H7 (cell line): ENCODE measurements around the gene PPP1R14B. TPM values are rescaled to one million over a fixed set of nuclear protein-coding genes. Genes with fewer than 3 reads are reported as not detected.

ENCODE experiments used
- DNase-seq: peaks from one replicate; pipeline ENCODE4 v3.0.0; 2012
- H3K27me3 ChIP-seq: 2 replicates; pipeline ENCODE4 v1.6.0; 2011; ENCODE audit warnings: mild to moderate bottlenecking, low read length; ENCODE audit not compliant: control insufficient read depth, insufficient read depth
- H3K36me3 ChIP-seq: replicated peaks from 2 replicates; pipeline ENCODE4 v1.5.1; 2011; ENCODE audit warnings: low read length; ENCODE audit not compliant: control insufficient read depth, insufficient read depth
- H3K4me3 ChIP-seq: 2 replicates; pipeline ENCODE4 v1.5.1; 2011; ENCODE audit warnings: low read depth, mild to moderate bottlenecking, control low read depth, low read length, moderate library complexity; ENCODE audit not compliant: insufficient read depth
- total RNA-seq: library from RNA; depleted of rRNA; stranded (reverse); fragments of >200 nt; shearing (Covaris generic); gene quantifications from 2 replicates; pipeline ENCODE4 v1.2.3, GENCODE V29; 2014

Gene PPP1R14B
- total RNA-seq, 1 experiment from 2014 or later, result 540 TPM

DNA sequence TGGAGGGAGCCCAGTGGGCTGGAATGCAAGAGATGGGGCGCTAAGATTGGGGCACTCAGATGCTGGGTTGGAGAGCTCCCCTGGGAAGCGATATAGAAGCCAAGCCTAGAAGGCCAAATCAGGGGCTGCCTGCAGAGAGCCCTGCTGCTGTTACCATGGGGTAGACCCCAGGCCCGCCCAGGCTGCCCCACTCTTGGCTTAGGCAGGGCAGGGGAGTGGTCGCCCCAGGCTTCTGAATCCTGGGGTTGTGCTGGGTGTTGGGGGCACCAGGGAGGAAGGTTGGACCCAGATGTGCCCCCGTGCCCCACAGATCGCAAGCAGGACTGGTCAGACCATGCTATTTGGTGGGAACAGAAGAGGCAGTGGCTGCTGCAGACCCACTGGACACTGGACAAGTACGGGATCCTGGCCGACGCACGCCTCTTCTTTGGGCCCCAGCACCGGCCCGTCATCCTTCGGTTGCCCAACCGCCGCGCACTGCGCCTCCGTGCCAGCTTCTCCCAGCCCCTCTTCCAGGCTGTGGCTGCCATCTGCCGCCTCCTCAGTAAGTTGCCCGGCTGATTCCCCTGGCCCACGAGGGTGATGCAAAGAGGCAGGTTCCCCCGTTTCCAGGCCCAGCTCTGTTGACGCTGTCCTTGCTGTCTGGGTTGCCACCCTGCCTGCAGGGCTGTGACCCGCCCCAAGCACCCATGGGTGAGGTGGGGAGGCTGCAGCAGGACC, 36.3 kb downstream of the PPP1R14B start:
- no peaks in the 10 kb centered on the region for H3K27me3 ChIP-seq
- H3K4me3 ChIP-seq, result no peak overlapping the region
- peak; percentile 51 for DNase-seq
- peaks cover 9% of the 10 kb centered on the region for H3K36me3 ChIP-seq

DNA sequence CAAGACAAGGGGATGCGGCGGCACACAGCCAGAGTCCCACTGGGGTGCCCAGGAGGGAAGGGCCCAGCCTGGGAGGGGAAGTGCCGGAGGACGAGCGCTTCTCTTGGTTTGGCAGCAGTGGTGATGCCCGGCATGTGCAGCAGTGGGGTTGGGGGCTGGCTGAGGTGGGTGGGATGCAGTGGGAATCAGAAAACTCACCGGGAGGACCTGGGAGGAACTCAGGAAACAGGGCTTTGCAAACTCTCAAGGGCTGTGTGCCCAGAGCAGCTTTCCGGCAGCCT, 37.2 kb downstream of the PPP1R14B start:
- DNase-seq, result no peak

DNA sequence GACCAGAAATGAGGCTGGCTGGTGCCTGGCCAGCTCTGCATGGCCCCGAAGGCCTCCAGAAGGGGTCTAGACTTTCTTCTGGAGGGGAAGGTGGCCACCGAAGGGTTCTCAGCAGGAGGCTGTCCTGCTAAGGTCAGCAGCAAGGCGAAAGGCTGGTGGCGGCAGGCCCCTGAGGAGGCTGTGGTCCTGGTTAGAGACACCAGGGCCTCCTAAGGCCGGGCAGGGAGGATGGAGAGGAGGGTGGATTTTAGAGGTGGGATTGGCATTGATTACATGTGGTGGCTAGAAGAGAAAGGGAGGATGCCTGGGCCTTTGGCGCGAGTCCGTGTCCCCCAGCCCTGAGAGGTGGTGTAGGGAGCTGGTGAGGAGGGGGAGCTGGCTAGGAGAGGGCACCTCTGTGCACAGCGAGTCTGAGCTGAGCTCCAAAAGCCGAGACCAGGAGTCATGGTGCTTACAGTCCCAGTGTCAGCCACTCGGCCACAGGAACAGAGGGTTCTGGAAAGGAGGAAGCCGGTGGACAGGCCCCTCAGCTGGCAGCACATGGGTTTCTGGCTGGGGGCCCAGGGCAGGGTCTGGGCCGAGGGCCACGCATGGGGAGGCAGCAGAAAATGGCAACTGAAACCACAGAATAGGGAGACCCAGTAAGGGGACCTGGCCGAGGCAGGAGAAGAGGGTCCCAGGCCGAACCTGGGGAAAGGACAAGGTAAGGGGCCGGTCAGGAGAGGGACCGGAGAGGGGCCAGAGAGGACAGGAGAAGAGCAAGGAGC, 37.8 kb downstream of the PPP1R14B start:
- peak; percentile 58 for DNase-seq
- no peaks in the 10 kb centered on the region for H3K27me3 ChIP-seq
- H3K36me3 ChIP-seq, result peaks cover 10% of the 10 kb centered on the region

More for the DNA sequence above, 37.2 kb downstream of the PPP1R14B start:
- no peaks in the 10 kb centered on the region for H3K27me3 ChIP-seq
- H3K4me3 ChIP-seq, result no peak overlapping the region
- H3K36me3 ChIP-seq, result peaks cover 10% of the 10 kb centered on the region

DNA sequence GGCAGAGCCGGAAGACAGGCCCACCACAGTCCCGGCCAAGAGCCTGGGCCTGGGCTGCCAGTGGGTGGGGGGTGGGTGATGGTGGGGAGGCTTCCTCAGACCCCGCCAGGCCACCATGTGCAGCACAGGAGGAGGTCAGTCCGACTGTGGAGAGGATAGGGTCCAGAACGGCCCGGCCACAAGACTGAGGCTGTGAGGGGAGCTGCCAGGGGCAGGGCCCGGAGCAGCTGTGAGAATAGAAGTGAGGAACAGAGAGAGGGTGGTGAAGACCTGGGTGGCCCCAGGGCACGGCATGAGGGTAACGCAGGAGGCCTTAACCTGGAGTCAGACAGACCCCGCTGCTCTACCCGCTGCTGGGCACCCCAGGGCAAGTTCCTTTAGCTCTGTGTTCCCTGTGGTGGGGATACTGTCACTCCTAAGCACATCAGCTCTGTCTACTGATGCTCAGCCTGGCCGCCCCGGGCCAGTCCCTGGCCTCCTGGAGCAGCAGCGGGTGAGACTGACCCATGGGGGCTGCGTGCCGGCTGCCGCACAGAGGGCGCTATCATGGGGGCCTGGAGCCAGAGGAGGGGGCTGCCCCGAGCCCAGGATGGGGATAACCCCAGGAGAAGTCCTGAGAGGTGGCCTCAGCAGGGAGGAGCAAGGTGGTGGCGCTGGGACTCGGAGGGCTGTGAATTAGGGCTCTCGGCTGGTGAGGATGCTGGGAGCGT, 38.5 kb downstream of the PPP1R14B start:
- peaks cover 11% of the 10 kb centered on the region for H3K36me3 ChIP-seq
- no peak overlapping the region for H3K4me3 ChIP-seq
- DNase-seq, result peak; percentile 60
- H3K27me3 ChIP-seq, result no peaks in the 10 kb centered on the region

More for the DNA sequence above, 37.8 kb downstream of the PPP1R14B start:
- no peak overlapping the region for H3K4me3 ChIP-seq

DNA sequence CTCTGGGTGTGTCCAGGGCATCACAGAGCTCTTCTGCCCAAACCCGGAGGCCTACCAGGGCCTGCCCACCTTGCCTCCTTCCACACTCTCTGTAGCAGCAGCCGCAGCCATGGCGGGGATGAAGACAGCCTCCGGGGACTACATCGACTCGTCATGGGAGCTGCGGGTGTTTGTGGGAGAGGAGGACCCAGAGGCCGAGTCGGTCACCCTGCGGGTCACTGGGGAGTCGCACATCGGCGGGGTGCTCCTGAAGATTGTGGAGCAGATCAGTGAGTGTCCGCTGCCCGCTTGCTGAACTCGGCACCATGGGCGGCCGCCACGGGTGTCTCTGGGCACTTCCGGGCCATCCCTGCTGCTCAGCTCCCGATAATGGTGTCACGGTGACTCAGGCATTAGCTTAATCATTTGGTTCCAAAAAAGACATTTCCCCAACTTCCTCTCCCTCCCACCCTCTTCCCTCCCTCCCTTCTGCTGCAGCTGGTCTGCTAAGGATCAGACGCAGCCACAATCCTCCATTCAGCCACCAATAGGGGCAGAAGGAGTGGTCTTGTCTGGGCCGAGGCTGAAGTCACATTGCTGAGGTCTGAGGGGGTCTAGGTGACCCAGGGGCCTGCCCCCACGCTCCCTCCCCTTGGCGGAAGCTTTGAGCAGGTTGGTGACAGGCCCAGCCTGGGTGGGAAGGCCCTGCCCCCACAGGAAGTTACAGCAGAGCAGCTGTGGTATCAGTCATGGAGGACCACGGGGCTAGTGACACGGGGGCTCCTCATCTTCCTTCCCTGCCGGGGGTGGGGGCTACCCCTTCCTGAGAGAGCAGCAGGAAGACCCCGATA, 39.3 kb downstream of the PPP1R14B start:
- peaks cover 18% of the 10 kb centered on the region for H3K36me3 ChIP-seq
- H3K4me3 ChIP-seq, result no peak overlapping the region
- no peaks in the 10 kb centered on the region for H3K27me3 ChIP-seq
- DNase-seq, result peak; percentile 52

DNA sequence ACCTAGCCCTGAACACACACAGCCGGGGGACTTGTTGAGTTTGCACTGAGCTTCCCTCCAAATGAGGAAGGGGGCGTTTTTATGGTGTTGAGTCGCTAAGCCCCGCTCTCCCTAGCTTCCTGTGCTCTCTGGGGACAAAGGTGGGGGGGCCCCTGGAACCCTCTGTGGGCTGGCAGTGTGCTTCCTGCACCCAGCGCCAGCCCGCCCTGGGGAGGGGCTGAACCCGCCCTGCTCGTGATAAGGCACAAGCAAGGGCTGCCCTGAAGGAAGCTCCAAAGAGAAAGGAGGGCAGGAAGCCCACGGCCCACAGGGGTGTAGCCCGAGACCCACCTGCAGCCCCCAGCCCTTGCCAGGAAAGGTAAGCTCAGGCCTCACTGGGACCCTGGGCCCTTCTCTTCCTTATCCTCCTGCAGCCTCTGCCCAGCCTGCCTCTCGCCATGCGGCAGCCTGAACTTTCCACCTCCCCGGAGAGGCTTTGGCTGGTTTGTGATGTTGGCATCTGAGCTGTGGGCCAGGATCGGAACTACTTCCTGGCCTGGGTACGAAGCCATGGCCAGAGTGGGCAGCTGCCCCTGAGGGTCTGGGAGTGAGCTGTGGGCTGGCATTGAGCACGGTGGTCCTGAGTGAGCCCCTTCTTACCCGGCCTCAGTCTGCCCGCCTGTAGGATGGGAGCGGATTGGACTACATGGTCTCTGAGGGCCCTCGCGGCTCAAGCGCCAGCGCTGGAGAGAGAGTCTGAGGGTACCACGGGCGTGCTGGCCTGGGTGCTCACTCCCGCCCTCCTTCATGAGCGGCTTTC, 40.1 kb downstream of the PPP1R14B start, which contains the start of gene FERMT3:
TSS of gene FERMT3 (plus strand) at position 265 of the 799 bp plus-strand sequence. CDS start 644 bp downstream, outside the sequence.
- H3K36me3 ChIP-seq, result peaks cover 24% of the 10 kb centered on the region
- no peaks in the 10 kb centered on the region for H3K27me3 ChIP-seq
- no peak within 1 kb of the TSS for H3K4me3 ChIP-seq
- peak; percentile 57 for DNase-seq

DNA sequence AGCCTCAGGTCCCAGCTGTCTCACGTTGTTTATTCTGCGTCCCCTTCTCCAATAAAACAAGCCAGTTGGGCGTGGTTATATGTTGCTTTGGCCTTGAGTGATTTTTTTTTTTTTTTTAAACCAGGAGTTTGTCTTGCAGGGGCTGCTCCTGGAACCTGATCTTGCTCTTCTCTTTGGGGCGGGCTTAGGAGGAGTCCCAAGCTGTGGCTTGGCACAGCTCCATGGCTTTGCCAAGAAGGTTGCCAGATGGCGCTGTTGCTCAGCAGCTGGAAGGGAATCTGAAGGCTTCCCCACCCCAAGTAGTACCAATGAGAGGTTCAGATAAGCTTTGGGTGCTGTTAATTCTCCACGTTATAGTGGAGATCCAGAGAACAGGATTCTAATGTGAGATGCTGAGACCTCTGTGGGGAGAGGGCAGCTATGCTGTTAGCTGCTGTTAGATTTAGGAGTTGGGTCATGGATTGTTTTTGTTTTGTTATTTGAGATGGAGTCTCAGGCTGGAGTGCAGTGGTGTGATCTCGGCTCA, 42.2 kb downstream of the PPP1R14B start:
- DNase-seq, result peak; percentile 96
- no peak overlapping the region for H3K4me3 ChIP-seq
- no peaks in the 10 kb centered on the region for H3K27me3 ChIP-seq
- peaks cover 38% of the 10 kb centered on the region for H3K36me3 ChIP-seq

DNA sequence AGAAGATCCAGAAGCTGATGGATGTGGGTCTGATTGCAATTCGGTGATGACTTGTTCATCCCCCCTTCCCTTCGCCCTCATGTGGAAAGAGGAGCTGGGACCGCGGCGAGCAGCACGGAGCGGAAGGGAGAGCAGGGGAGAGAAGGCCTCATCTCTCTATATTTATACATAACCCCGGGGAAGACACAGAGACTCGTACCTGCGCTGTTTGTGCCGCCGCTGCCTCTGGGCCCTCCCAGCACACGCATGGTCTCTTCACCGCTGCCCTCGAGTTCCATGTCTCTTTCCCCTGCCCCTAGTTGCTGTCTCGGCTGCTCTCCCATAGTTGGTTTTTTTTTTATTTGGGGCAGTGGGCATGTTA, 42.7 kb downstream of the PPP1R14B start:
- no peak overlapping the region for H3K4me3 ChIP-seq
- peak; percentile 50 for DNase-seq
- no peaks in the 10 kb centered on the region for H3K27me3 ChIP-seq
- H3K36me3 ChIP-seq, result peaks cover 38% of the 10 kb centered on the region

DNA sequence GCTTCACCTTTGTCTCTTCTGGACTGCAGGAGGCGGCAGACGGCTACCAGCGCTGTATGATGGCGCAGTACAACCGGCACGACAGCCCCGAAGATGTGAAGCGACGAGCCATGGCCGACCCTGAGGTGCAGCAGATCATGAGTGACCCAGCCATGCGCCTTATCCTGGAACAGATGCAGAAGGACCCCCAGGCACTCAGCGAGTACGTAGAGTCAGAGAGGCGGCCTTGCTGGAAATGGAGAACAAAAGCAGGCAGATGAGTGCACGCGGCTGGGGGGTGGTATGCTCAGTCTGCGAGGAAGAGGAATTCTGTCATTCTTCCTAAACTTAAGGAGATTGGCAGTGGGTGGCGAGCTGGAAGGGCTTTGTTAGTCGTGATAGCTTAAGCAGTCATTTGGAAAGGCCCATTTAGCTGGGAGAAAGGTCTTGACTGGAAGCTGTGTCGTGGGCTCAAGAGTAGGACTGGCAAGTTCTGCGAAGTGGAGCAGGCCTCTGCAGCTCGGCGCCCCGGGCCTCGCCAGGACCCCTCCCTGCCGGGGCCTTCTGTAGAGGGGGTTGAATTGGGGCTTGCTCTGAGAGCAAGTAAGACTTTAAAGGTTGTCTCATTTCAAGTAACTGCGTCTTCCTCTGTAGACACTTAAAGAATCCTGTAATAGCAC, 43.2 kb downstream of the PPP1R14B start:
- Histone ChIP-seq H3K4me3 (no peak overlapping the region), H3K36me3 (peaks cover 38% of the 10 kb centered on the region), H3K27me3 (no peaks in the 10 kb centered on the region)
- DNase-seq, result no peak

DNA sequence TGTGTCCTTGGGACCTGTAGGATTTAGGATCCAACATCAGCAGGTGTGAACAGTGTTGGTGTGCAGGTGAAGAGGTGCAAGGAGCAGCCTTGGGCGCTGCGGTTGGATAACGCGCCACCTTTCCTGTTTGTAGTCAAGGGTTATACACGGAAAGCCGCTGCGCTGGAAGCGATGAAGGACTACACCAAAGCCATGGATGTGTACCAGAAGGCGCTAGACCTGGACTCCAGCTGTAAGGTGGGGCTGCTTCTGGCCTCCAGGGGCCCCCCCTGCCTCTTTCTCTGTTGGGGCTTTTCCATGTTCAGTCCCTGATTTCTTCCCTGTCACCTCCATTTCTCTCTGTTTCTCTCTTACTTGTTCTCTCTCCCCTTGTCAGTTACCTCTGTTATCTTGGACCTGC, 43.8 kb downstream of the PPP1R14B start:
- DNase-seq, result no peak
- Histone ChIP-seq H3K36me3 (peaks cover 42% of the 10 kb centered on the region), H3K27me3 (no peaks in the 10 kb centered on the region), H3K4me3 (no peak overlapping the region)

DNA sequence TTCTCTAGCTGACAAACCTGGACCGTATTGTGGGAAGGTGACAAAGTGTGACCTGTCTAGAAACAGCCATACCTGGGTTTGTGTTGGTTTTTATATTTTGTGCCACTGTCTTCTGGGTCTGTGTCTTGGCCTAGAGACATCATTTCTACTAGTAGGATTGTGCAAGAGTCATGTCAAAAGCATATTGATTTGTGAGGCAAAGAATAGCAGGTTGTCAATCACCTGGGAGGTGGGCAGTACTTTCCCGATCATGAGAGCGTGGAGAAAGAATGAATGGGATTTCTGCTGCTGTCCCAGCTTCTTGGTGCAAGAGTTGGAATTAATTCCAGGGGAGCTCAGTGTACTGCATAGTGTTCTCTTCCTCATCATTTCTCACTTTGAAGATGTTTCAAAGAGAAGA, 45.2 kb downstream of the PPP1R14B start:
- Histone ChIP-seq H3K36me3 (peaks cover 55% of the 10 kb centered on the region), H3K4me3 (no peak overlapping the region), H3K27me3 (no peaks in the 10 kb centered on the region)
- DNase-seq, result no peak

DNA sequence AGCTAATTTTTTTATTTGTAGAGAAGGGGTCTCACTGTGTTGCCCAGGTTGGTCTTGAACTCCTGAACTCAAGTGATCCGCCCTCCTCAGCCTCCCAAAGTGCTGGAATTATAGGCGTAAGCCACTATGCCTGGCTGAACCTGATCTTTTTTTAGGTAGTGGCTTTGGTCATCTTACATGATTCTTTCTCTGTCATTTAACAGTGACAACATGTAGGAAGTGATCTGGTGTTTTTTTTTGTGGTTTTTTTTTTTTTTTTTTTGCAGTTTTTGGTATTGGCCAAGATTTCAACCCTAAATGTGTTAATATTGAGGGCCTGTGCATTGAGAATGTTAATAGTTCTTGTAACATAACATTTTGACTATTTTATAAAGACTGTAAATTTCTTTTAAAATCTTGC, 48.2 kb downstream of the PPP1R14B start:
- Histone ChIP-seq H3K36me3 (peaks cover 70% of the 10 kb centered on the region), H3K27me3 (no peaks in the 10 kb centered on the region), H3K4me3 (no peak overlapping the region)
- DNase-seq, result no peak

DNA sequence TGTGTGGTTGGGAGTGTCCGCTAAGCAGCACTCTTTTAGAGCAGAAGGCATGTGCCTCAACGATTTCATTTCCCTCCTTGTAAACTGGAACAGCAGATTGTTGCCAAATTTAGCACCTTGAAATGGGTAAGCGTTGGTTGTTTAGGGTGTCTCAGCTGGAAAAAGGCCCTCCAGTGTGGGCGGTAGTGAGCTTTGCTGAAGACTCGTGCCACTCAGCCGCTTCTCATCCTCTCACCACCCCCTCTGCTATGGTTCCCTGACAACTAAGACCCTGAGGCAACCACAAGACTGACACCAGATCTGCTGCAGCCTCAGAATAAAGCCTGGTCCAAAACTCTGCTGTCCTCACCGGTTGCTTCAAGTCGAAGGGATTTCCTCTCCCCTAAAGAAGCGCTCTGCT, 50.1 kb downstream of the PPP1R14B start:
- H3K36me3 ChIP-seq, result peaks cover 65% of the 10 kb centered on the region
- no peak overlapping the region for H3K4me3 ChIP-seq
- DNase-seq, result no peak
- H3K27me3 ChIP-seq, result no peaks in the 10 kb centered on the region
